Neural cell (in vitro differentiated cells): ENCODE measurements around the gene PRKCA. TPM values are rescaled to one million over a fixed set of nuclear protein-coding genes. Genes with fewer than 3 reads are reported as not detected.

Experiments
- H2AFZ ChIP-seq: fragments of 200-600, 300-800 bp; sonication (generic), shearing (Covaris generic); 2 replicates; pipeline ENCODE4 v1.6.0; 2014; ENCODE audit warnings: low read depth, mild to moderate bottlenecking, antibody characterized with exemption, low read length, moderate library complexity
- H3F3A ChIP-seq: fragments of 200-600 bp; shearing (Covaris generic); 2 replicates; pipeline ENCODE4 v1.6.1; 2016; ENCODE audit warnings: mild to moderate bottlenecking, moderate library complexity, mixed read lengths, antibody characterized with exemption, low read length; ENCODE audit not compliant: insufficient read depth, poor library complexity, severe bottlenecking
- H3K27ac ChIP-seq: fragments of 200-600, 300-800 bp; sonication (generic), shearing (Covaris generic); 2 replicates; pipeline ENCODE4 v1.5.1; 2014; ENCODE audit warnings: mild to moderate bottlenecking, low read length, moderate library complexity
- H3K27me3 ChIP-seq: fragments of 300-800, 200-600 bp; sonication (generic), shearing (Covaris generic); 2 replicates; pipeline ENCODE4 v1.6.0; 2014; ENCODE audit warnings: mild to moderate bottlenecking, low read depth, low read length, moderate library complexity; ENCODE audit not compliant: insufficient read depth
- H3K36me3 ChIP-seq: fragments of 300-800, 200-600 bp; sonication (generic), shearing (Covaris generic); 2 replicates; pipeline ENCODE4 v1.5.1; 2014; ENCODE audit warnings: mild to moderate bottlenecking, antibody characterized with exemption, low read length, moderate library complexity; ENCODE audit not compliant: insufficient read depth
- H3K4me2 ChIP-seq: fragments of 300-800, 200-600 bp; sonication (generic), shearing (Covaris generic); 2 replicates; pipeline ENCODE4 v1.6.0; 2014; ENCODE audit warnings: mild to moderate bottlenecking, low read length
- H3K4me3 ChIP-seq: fragments of 300-800, 200-600 bp; sonication (generic), shearing (Covaris generic); 2 replicates; pipeline ENCODE4 v1.5.1; 2014; ENCODE audit warnings: mild to moderate bottlenecking, low read length, moderate library complexity
- H3K79me2 ChIP-seq: fragments of 200-600 bp; shearing (Covaris generic); replicated peaks from 2 replicates; pipeline ENCODE4 v1.6.0; 2014; ENCODE audit warnings: mild to moderate bottlenecking, low read length, moderate library complexity; ENCODE audit not compliant: insufficient read depth
- H3K9ac ChIP-seq: fragments of 300-800, 200-600 bp; sonication (generic), shearing (Covaris generic); 2 replicates; pipeline ENCODE4 v1.6.1; 2016; ENCODE audit warnings: mild to moderate bottlenecking, low read length, mixed read lengths
- H3K9me2 ChIP-seq: fragments of 200-600 bp; shearing (Covaris generic); 2 replicates; pipeline ENCODE4 v1.6.1; 2016; ENCODE audit warnings: mild to moderate bottlenecking, low read length, mixed read lengths; ENCODE audit not compliant: insufficient read depth
- H3K9me3 ChIP-seq: fragments of 200-600, 300-800 bp; sonication (generic), shearing (Covaris generic); 2 replicates; pipeline ENCODE4 v1.6.1; 2016; ENCODE audit warnings: mild to moderate bottlenecking, mixed run types, low read length, moderate library complexity, mixed read lengths
- H4K20me1 ChIP-seq: fragments of 200-600 bp; shearing (Covaris generic); 2 replicates; pipeline ENCODE4 v1.6.1; 2016; ENCODE audit warnings: mild to moderate bottlenecking, mixed run types; ENCODE audit not compliant: insufficient read depth
- CTCF ChIP-seq: fragments of 450-650 bp; IDR thresholded peaks from 2 replicates; pipeline ENCODE4 v1.5.1; 2014; ENCODE audit warnings: antibody characterized with exemption, mild to moderate bottlenecking, moderate library complexity; ENCODE audit not compliant: poor library complexity, severe bottlenecking
- EP300 ChIP-seq: fragments of 450-650 bp; conservative IDR thresholded peaks from 2 replicates; pipeline ENCODE4 v1.6.1; 2014; ENCODE audit warnings: antibody characterized with exemption, mild to moderate bottlenecking, moderate library complexity; ENCODE audit not compliant: poor library complexity, severe bottlenecking
- EZH2 ChIP-seq: fragments of 200-600, 300-800 bp; shearing (Covaris generic), sonication (generic); IDR thresholded peaks from 2 replicates; pipeline ENCODE4 v1.6.1; 2014; ENCODE audit warnings: antibody characterized with exemption, low read length, borderline replicate concordance, mild to moderate bottlenecking; ENCODE audit not compliant: insufficient read depth, poor library complexity, severe bottlenecking
- MXI1 ChIP-seq: fragments of 450-650 bp; conservative IDR thresholded peaks from 2 replicates; pipeline ENCODE4 v1.6.1; 2014; ENCODE audit warnings: antibody characterized with exemption, mild to moderate bottlenecking; ENCODE audit not compliant: poor library complexity, severe bottlenecking
- POLR2AphosphoS5 ChIP-seq: IDR thresholded peaks from 2 replicates; pipeline ENCODE4 v1.6.1; 2012
- RAD21 ChIP-seq: fragments of 450-650 bp; conservative IDR thresholded peaks from 2 replicates; pipeline ENCODE4 v1.6.1; 2014; ENCODE audit warnings: antibody characterized with exemption, mild to moderate bottlenecking, moderate library complexity
- REST ChIP-seq: IDR thresholded peaks from 2 replicates; pipeline ENCODE4 v1.6.1; 2012; ENCODE audit warnings: borderline replicate concordance
- SMC3 ChIP-seq: fragments of 450-650 bp; conservative IDR thresholded peaks from 2 replicates; pipeline ENCODE4 v1.6.1; 2014; ENCODE audit warnings: antibody characterized with exemption, mild to moderate bottlenecking, moderate library complexity; ENCODE audit not compliant: poor library complexity
- TAF1 ChIP-seq: IDR thresholded peaks from 2 replicates; pipeline ENCODE4 v1.6.1; 2012; ENCODE audit warnings: low read depth
- polyA plus RNA-seq: library from polyadenylated mRNA; depleted of rRNA; stranded (reverse); fragments of >200 nt; gene quantifications from 2 replicates; pipeline ENCODE4 v1.2.3, GENCODE V29; 2014

The PRKCA gene
- polyA plus RNA-seq, 1 donor from 2014 or later = 5.9 TPM

- TF ChIP-seq MXI1 (no peak), SMC3 (no peak), EZH2 (no peak)
Measured at GRCh38 chr17:66638707-66639479, 336.5 kb downstream of the PRKCA start (continued).

GRCh38 chr17:66643815-66644710 lies 341.6 kb downstream of the PRKCA start:
- TF ChIP-seq EP300 (no peak), REST (no peak), CTCF (no peak), MXI1 (no peak), TAF1 (no peak), RAD21 (no peak), SMC3 (no peak), POLR2AphosphoS5 (no peak), EZH2 (no peak)
- Histone ChIP-seq H3K4me3 (peak overlapping the region; percentile 17), H3K79me2 (no peaks in the 10 kb centered on the region), H3K9ac (peak overlapping the region; percentile 22), H3K9me3 (no peaks in the 10 kb centered on the region), H3K27me3 (no peaks in the 10 kb centered on the region), H3K4me2 (no peak overlapping the region), H3F3A (no peaks in the 10 kb centered on the region), H4K20me1 (no peaks in the 10 kb centered on the region), H3K27ac (peak overlapping the region; percentile 66), H2AFZ (no peak overlapping the region), H3K36me3 (no peaks in the 10 kb centered on the region), H3K9me2 (no peaks in the 10 kb centered on the region)

GRCh38 chr17:66645259-66645658 lies 342.8 kb downstream of the PRKCA start:
- no peak for TF ChIP-seq POLR2AphosphoS5
- no peak for TF ChIP-seq EP300
- no peak for TF ChIP-seq EZH2
- no peak for TF ChIP-seq TAF1
- TF ChIP-seq REST = no peak
- no peak overlapping the region for H3K4me3 ChIP-seq
- no peak overlapping the region for H3K9ac ChIP-seq
- no peaks in the 10 kb centered on the region for H4K20me1 ChIP-seq
- H3F3A ChIP-seq = no peaks in the 10 kb centered on the region
- no peak overlapping the region for H3K4me2 ChIP-seq
- no peaks in the 10 kb centered on the region for H3K27me3 ChIP-seq
- H3K9me2 ChIP-seq = no peaks in the 10 kb centered on the region
- no peak overlapping the region for H2AFZ ChIP-seq
- no peaks in the 10 kb centered on the region for H3K79me2 ChIP-seq
- H3K36me3 ChIP-seq = no peaks in the 10 kb centered on the region
- no peaks in the 10 kb centered on the region for H3K9me3 ChIP-seq
- peak overlapping the region; percentile 66 for H3K27ac ChIP-seq
